NCI-H524 treated with DMSO at 0.1 percent for 48 hours (cell line): Measurements from ENCODE around the gene HLA-DMB.

Experiments
- DNase-seq: peaks from one replicate; lab custom pipeline; 2025; lab: John Stamatoyannopoulos, UW

Gene HLA-DMB

DNA sequence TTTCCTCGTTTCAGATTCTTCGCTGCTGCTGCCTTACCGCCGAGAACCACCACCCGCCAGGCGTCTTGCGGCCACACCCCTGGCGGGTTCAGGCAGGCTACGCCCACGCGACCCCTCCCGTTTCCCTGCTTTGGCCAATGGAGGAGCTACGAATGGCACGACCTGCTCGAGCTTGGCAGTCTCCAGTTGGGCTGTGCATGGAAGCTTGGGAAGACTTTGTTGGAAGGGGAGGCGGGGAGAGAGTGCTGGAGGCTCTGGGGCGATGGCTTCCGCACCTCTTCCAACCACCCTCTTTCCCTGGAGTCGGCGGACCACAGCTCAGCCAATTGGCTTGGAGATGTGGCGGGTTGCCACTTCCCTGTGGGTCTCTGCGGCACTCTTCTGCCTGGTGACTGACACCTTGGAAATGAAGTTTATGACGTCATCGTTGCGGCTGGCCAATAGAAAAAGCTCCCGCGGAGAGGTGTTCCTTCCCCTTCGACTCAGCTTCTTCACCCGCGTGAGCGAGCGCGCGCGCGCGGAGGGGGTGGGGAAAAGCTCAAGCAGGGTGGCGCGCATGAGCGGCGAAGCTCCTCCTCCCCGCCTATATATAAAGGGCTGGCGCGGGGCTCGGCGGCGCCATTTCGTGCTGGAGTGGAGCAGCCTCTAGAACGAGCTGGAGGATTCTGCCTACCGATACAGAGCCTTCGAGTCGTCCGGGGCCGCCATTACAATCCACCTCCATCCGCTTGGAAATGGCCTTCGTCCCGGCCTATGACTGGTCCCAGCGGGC is 30.9 kb upstream of the HLA-DMB start:
- peak; percentile 99 for DNase-seq

GRCh38 chr6:32971242-32971580 is 30.4 kb upstream of the HLA-DMB start:
- DNase-seq = no peak

DNA sequence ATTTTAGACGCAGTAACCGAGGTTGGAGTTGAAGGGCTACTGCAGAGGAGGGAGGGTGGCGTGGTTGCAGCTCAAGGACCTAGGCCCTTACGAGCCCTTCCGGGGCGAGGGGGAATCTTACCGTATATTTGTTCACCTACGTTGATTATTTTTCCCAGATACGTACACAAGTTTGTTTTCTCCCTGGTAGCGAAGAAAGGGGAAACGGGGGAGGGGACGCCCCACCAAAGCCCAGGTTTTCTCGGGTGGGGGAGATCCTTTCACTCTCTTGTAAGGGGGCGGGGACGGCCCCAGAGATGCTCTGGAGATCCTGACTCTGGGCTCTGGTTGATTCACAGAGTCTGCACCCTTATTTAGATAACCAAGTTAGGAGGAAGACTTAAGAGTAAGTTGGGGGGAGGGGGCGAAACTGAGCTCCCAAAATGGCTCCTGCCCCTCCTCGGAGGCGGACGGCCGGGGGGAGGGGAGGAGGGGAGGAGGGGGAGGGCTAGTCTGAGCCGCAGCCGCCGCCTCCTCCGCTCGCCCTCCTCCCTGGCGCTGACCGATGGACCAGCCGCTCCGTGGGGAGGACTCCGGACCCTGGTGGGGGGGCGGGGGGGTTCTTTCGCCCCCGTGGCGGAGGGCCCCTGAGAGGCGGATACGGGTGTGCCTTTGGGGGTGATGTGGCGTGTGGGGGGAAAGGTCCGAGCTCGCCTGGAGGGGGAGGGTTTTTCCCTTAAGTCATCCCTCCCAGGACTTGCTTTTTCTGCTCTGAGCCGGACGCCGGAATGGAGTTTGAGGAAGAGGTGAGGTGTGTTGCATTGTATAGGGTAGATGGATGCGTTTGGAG is 29.8 kb upstream of the HLA-DMB start:
- no peak for DNase-seq

DNA sequence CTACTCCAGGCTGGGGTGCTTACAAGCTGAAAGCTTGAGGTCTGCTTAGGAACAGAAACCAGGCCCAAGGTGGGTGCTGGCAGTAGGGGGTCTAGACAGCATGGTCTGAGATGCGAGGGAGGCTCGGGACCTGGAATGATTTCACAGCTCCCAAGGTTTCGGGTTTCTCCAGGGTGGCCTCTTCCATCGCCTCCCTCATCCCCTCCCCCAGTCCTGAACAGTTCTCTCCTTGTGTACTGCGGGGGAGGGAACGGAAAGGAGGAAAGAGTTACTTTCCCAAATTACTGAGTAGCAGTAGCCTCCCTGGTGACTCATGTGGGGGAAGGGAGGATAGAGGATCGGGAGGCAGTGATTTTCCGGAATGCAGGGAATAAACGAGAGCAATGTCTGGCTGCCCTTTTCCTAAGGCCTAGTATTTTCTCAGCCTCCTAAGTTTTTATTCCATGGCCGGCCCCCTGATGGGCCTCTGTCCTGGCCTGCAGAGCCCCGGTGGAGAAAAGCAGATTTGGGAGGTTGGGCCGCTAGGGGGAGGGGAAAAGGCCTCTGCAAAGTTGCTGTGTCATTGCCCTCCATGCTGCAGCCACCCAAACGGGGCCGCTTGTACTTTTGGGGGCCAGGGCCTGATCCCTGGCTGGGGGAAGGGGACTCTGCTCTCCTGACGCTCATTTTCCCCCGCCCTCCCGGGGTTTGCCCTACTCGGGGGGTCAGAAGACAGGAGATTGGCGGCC is 29.0 kb upstream of the HLA-DMB start:
- peak; percentile 40 for DNase-seq

DNA sequence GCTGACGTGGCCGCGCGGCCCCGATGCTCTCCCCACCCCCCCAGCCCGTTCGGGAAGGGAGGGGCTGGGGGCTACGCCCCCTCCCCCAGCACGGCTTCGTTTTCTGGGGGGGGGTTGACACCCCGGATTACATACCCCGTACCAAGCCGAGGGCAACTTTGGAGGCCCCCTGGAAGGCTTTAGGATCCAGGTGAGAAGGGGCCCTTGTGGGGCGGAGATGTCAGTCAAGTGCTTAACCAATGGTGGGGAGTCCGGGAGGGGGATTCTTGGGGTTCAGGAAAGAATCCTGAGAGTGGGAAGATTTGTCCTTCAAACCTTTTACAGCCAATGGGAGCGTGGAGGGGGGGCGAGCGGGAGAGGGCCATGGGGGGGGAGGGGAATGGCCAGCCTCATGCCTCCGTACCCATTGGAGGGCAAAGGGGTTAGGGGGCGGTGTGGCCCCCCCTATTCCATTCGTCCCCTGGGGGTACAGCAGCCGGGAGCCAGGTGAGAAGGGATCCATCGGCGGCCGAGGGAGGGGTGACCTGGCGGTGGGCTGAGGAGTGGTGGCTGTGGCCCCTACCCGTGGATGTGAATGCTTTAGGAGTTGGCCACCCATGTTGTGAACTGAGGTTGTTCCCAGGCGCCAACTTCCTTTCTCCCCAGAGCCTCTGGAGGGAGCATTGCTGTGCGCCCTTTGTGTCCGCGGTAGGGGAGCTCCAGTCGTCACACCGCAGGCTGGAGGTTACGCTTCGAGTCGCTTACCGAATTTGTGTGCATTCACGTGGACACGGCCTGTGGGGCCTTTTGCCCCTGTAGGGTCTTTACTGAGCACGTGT is 28.2 kb upstream of the HLA-DMB start:
- no peak for DNase-seq

DNA sequence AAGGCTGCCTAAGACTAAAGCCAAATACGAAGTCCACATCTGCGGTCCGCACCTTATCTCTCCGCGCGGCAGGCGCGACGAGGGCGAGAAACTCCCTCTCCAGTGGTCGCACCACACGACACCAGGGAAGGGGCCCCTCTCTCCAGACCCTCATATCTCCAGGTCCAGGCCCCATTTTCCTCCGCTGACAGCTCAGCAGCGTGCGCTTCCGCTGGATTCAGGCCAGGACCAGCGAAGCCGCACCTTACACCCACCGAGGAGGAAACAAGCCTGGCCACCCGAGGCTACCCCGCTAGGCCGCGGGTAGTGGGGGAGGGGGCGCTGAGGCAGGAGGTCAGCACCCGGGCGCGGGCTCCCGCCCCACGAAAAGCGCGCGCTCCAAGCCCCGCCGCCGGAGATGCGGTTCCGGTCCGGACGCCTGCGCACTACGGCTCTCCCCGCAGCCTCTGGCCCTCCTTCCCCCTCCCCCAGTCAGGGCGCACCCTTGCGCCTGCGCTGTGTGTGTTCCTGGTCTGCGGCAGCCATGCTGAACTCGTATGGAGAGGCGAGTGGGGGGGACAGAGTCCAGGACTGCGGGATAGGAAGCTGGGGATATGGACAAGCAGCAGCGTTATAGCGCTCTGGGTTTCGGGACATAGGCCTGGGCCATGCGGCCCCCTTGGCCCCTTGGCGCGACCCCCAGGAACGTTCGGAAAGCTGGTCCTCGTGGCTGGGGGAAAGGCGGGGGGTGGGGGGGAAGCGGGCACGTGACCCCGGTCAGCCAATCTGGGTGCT is 27.5 kb upstream of the HLA-DMB start, which contains the start of gene BRD2:
Gene BRD2, plus strand, starts transcription at position 502 of the 774 bp plus-strand sequence. CDS start 4,305 bp downstream, outside the sequence.
- peak; percentile 67 for DNase-seq

DNA sequence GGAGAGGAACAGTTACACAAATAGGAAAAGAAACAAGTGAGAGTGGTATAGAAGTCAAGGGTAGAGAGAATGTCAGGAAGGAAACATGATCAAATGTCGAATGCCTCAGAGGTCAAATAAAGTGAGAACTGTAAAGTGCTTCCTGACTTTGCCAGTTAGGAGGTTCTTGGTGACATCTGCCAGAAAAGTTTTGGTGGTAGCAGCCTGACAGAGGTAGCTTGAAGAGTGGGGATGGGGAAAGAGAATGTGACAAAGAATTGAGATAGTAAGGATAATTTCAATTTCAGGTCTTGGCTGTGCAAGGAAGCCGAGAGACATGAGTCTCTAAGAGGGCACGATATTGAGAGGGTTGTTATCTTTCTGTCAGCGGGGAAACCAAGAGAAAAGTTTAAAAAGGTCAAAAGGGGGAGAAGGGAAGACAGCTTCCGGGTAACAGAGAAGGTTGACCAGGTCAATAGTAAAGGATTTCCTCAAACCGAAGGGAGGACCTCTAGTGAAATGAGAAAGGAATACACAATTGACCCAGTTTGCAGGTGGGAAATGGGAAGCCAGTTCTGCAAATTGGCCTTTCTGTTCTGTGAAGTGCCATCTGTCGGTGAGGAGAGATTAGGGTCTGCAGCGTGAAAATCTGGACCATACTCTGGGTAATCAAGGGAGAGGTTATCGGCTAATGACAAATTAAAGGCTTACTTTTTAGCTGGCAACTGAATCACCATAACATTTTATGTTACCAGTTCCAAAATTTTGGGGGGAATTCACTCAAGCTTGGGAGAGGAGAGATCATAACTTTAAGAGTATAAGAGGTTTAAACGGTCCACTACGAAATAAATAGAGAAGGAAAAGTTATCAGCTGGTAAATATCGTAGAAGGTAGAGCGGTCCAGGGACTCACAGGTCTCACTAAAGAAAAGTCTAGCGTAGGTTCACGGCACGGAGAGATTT is 26.6 kb upstream of the HLA-DMB start:
- DNase-seq = peak; percentile 66

DNA sequence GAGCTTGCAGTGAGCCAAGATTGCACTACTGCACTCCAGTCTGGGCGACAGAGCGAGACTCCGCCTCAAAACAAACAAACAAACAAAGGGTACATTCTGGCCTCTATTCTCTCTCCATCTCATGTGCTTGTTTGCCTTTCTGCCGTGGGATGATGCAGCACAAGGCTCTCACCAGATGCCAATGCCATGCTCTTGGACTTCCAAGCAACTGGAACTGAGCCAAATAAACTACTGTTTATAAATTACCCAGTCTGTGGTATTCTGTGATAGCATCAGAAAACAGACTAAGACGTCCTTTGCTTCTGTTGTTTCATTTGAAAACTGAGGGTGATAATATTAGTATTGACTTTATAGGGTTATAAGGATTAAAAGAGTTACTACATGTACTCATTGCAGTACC is 23.9 kb upstream of the HLA-DMB start:
- no peak for DNase-seq

GRCh38 chr6:32963866-32964265 is 23.0 kb upstream of the HLA-DMB start:
- DNase-seq = no peak

GRCh38 chr6:32962213-32962826 is 21.5 kb upstream of the HLA-DMB start:
- DNase-seq = no peak

DNA sequence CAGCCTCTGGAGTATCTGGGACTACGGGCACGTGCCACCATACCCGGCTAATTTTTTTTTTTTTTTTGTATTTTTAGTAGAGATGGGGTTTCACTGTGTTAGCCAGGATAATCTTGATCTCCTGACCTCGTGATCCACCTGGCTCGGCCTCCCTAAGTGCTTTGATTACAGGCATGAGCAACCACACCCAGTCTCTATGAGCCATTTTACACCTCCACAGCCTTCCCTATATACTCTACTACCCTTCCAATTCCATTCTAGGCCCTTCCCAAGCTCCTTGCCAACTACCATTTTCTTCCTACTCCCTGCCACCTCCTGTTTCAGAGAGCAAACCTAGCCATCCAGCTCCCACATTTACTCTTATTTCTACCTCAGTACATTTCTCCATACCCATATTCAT is 19.7 kb upstream of the HLA-DMB start:
- DNase-seq = no peak

GRCh38 chr6:32956176-32956575 is 15.3 kb upstream of the HLA-DMB start:
- no peak for DNase-seq

- no peak for DNase-seq
Measured at GRCh38 chr6:32954986-32955802, 14.4 kb upstream of the HLA-DMB start.

GRCh38 chr6:32954267-32954666 is 13.4 kb upstream of the HLA-DMB start:
- DNase-seq = no peak

- no peak for DNase-seq
Measured at GRCh38 chr6:32953775-32954174, 12.9 kb upstream of the HLA-DMB start.

DNA sequence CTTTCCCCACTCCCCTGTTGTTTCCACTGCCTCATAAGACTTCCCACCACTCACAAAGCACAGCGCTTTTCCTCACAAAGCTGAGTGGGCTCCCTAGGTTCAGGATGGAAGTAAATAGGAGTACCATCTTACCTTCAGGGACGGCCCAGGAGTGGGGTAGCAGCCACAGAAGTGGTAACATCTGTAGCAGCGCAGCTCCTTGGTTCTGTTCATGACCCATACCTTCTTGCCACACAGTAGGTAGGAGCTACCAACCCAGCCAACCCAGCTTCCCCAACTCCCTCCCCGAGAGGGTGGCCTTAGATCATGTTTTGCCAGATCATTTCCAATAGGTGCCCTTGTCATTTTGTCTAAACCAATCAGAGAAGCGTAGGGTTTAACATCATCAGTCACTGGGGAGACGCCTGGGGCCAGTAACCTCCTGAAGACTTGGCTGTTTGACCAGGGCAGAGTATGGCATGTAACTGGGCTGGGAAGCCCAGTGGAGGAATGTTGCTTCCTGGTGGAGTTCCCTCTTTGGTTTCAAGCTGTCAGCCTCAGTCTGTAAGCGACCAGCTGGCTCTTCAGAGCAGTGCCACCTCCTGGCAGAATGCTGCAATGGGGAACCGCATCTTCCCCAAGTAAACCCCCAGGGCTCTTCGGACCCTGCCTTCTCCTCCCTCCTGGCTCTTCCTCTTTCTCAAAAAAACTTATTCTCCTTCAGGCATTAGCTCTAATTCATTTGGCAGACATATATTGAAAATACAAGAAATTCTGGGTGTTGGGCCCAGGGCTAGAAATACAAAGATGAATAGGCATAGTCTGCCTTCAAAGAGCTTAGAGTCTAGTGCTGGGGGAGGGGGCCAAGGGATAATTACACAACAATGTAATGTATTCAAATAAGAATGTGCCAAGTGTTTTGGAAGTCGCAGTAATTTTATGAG is 12.2 kb upstream of the HLA-DMB start, which contains the start of gene HLA-DMA:
Gene HLA-DMA, minus strand, starts transcription at position 281 of the 923 bp plus-strand sequence. Its CDS starts 61 bp downstream, at position 220.
- DNase-seq = no peak

- DNase-seq = no peak
Measured at GRCh38 chr6:32950449-32950848, 9.6 kb upstream of the HLA-DMB start.
